Epidermal melanocyte (primary cell): Measurements from ENCODE around the gene KLHL29.

Source experiments
- DNase-seq: peaks from one replicate; pipeline ENCODE4 v3.0.0; 2011; ENCODE audit warnings: low spot score; ENCODE audit not compliant: insufficient read length

The KLHL29 gene

DNA sequence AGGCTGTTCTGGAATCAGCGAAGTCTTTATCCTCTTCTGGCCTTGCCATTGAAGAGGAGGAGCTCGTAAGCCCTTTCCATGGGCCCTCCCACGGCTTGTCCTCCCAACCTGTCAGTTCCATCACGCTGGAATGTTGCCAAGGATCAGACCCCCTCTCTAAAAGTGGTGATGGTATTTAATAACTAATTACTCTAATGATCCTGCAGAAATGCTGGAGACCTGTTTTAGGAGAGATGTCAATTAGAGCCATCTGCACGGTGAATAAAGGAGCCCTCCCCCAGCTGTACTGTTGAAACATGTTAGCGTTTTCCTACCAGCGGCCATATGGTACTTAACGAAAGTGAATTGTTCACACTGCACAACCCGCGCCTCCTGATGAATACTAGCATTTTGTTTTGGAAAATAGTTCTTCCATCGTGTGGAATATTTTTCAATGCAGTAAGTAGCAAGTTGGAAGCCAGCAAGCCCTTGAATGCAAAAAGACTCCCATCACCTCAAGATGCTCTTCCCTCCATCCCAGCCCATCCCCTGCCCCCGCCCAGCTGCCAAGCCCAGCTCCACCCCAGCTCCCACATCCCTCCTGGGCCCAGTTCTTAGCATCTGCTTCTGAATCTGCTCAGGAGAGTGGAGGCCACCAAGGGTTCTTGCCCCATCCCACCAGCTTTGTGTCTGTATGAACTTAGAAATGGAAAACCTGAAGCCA, 145.4 kb downstream of the KLHL29 start:
- no peak for DNase-seq

- DNase-seq, result no peak
Observed at GRCh38 chr2:23530909-23531276, 145.9 kb downstream of the KLHL29 start.

GRCh38 chr2:23531280-23531679, 146.3 kb downstream of the KLHL29 start:
- no peak for DNase-seq

DNA sequence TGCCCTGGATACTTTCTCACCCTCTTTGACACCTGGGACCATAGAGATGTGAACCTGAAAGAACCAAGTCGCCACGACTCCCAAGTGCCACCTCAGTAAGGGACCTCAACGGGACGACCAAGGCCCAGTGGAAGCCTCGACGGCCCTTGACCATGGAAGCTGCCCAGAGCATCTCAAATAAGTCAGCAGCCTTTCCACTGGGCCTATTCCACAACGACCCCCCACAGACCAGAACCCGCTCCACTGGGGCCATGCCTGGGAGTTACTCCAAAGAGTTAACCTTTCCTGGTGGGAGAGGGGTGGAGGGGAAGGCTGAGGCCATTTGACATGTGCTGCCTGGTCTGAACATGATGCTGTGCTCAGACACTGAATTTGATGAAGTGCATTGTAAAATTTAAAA, 146.9 kb downstream of the KLHL29 start:
- no peak for DNase-seq

- DNase-seq, result no peak
Observed at GRCh38 chr2:23532391-23533337, 147.7 kb downstream of the KLHL29 start.

DNA sequence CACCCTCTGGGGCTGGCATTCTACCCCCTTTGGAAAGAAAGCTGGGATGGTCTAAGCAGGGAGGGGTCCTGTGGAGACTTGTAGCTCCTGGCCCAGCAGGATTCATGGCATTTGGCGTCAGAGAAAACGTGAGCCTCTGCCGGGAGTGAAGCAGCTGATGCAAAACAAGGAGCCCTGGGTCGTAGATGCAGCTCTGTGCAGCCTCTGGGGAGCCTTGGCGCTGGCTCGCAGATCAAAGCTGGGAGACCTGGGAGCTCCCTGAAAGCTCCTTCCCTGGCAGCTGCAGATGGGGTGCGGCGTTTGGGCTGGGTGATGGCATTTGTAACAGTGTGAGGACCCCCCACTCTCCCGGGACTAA, 148.3 kb downstream of the KLHL29 start:
- no peak for DNase-seq

- no peak for DNase-seq
Observed at GRCh38 chr2:23534771-23535170, 149.8 kb downstream of the KLHL29 start.

DNA sequence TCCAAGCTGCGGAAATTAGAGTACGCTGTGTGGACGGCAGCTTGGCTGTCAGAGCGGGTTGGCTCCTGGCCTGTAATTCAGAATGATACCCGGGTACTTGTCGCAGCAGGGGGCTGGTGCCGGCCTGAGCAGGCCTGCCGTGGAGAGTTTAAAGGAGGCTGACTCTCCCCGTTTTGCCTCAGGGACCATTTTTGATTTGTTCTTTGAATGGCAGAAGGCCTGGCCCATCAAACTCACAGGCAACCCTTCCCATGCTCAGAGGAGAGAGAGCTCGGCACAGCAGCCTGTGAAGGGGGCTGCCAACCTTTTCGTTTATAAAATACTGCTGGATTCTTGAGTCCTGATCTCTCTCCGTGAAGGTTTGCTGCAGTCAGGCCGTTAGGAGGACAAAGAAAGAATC, 151.3 kb downstream of the KLHL29 start:
- no peak for DNase-seq

DNA sequence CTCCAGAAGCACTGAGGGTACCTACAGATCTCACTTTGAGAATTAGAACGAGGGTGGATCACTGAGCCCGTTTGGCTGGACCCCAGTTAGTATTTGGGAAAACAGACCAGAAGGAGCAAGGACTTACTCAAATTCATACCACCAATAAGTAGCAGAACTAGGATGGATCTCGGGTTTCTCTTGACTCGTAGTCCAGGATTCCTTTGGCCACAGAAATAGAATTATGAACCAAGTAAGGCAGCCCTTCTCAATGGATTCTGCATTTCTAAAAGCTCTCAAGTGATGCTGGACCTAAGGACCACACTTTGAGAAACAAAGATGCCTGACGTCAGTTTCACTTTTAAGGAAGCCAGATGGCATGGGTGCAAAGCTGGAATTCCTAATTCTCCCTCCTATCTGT, 153.0 kb downstream of the KLHL29 start:
- DNase-seq, result no peak

- no peak for DNase-seq
Observed at GRCh38 chr2:23538566-23538965, 153.6 kb downstream of the KLHL29 start.

DNA sequence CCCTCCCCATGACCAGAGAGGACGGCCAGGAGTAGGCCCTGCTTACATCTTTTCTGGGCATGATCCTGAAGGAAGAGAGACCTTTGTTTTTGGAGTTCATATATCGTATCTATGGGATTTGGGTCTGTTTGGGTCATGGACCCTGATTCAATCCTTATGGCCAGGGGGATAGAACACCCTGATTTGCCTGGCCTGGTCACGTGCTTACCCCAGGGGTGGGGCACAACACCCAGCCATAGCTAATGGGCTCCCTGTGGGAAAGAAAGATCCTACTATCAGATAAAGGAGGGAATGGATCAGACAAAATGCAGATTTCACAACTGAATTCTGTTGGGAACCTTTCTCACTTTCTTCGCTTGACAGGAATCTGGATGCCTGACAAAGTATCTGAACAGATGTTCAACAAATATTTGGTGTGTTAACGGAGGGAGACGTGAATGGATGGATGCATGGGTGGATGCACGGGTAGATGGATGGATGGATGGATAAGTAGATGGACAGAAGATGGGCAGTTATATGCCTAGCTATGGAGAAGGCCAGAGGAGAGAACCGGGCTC, 155.9 kb downstream of the KLHL29 start:
- DNase-seq, result no peak

- DNase-seq, result no peak
Observed at GRCh38 chr2:23541503-23542229, 156.7 kb downstream of the KLHL29 start.

DNA sequence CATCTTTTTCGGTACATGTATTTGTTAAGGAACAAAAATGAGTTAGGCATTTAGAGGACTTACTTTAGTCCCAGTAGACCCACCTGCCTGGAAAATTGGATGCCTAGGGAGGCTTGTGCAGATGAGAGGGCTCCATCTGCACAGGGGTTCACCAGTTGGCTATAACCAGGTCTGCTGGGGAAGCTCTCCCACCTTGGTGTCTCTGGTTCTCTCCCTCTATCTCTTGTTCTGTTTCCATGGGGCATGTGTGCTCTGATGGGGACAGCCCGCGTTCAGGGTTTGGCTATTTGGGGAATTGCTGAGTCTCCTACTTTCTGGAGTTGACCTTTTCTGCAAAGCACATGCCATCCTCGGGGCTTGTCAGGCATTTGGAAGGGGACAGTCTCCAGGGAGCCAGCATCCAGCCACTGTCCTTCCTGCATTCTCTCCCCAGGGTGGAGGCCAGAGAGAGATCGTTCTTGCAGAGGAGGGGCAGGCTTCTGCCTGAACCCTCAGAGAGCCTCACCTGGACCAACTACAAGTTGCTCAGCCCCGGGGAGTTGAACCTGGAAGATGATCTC, 157.3 kb downstream of the KLHL29 start:
- no peak for DNase-seq

DNA sequence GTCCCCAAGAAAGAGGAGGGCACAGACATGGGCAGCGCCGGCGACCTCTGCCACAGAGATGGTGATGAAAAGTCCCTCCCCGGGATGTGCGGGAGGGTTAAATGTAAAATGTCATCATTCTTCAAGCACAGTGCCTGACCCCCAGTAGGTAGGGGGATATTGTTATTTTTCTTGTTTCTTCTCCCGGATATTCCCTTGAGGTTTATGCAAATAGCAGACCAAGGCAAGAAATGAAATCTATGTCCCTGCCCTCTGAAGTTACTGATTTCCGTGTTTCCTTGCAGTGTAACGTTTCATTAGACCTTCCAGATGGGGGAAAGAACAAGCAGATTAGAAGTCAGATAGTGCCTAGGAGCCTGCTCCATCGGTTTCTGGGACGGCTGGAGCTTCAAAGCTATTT, 158.3 kb downstream of the KLHL29 start:
- no peak for DNase-seq

GRCh38 chr2:23543728-23544127, 158.7 kb downstream of the KLHL29 start:
- DNase-seq, result no peak

GRCh38 chr2:23544589-23545295, 159.8 kb downstream of the KLHL29 start:
- DNase-seq, result no peak

DNA sequence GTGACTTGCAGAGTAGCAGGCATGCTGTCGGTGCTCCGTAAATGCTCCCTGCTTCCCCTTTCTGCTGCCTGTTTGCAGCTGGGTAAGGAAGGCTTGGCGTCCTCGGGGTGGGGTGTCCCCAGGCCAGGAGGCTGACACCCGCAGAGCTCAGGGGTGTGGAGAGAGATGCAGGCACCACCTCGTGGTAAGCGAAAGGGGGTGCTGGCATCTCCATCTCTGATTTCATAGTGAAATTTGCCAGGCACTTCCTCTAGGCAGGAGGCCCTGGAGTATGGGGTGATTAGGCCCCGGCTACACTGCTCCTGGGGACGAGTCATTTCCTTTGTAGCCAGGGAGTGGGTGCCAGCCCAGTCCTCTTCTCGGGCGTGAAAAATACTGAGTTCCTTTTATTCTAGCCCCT, 160.4 kb downstream of the KLHL29 start:
- no peak for DNase-seq

DNA sequence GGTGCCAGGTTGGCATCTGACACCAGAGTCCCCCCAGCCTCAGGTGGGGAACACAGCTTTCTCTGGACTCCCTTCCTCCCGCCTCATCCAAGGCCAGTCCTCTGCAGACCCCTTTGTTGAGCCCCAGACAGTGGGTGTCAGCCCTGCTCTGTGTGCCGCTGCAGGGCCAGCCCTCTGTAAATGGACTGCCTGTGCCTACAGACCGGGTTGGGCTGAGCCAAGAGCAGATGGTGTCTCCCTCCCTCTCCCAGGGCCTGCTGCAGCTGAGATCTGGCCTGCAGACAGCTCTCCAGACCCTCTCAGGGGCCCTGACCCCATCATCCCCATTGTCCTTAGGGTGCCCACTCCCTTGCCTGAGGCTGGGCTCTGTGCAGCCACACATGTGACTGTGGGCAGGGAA, 160.8 kb downstream of the KLHL29 start:
- DNase-seq, result no peak

DNA sequence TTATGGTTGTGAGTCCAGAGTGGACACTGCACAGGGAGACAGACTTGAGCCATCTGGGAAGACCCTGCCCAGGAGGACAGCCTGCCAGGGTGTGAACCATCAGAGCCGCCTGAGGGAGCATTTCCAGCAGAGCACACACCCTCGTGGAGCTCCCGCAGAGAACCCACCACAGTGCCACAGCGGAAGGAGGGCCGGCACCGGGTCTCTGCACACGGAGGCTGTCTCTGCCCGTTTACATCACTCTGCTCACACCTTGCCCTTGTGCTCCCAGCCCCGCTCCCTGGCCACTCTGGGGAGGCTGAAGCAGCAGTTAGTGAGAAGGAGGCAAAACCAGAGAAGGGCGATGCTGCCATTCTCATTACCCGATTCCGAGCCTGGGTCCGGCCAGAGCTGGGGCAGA, 161.9 kb downstream of the KLHL29 start:
- DNase-seq, result no peak

DNA sequence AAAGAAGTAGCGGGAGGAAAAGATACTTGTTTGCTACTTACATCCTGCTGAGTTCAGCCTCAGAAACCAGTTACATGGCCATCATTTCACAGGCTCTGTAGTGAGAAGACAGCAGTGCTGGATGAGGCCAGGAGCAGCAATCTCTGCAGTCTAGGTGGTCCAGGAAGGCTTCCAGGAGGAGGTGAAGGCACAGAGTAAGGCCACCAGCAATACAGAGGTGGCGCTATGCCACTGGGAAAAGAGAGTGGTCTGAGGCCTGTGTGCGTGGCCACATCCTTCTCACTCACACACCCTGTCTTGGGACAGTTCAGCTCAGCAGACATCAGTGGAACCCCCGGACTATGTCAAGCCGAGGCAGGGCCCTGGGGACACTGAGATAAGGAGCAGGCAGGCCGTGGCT, 162.7 kb downstream of the KLHL29 start:
- DNase-seq, result no peak
